HG02884 (cell line): ENCODE measurements around the gene FAM156B.
"Not testable (repeated sequence)": the region's sequence is repeated elsewhere in the genome, so short reads cannot be mapped to it uniquely, and the experiment has no call there.

Experiments
- ATAC-seq: cut with Tn5 transposase; IDR thresholded peaks from one replicate; pipeline ENCODE4 v1.9.1; 2021; ENCODE audit warnings: mild to moderate bottlenecking, moderate library complexity; ENCODE audit not compliant: unreplicated experiment

FAM156B gene

GRCh38 chrX:52923781-52924241, 26.7 kb downstream of the FAM156B start:
- peak; percentile 55 for ATAC-seq

- ATAC-seq, result not testable (repeated sequence)
Measured at GRCh38 chrX:52930214-52930613, 33.1 kb downstream of the FAM156B start.

GRCh38 chrX:52933213-52933612, 36.1 kb downstream of the FAM156B start:
- ATAC-seq, result no peak

DNA sequence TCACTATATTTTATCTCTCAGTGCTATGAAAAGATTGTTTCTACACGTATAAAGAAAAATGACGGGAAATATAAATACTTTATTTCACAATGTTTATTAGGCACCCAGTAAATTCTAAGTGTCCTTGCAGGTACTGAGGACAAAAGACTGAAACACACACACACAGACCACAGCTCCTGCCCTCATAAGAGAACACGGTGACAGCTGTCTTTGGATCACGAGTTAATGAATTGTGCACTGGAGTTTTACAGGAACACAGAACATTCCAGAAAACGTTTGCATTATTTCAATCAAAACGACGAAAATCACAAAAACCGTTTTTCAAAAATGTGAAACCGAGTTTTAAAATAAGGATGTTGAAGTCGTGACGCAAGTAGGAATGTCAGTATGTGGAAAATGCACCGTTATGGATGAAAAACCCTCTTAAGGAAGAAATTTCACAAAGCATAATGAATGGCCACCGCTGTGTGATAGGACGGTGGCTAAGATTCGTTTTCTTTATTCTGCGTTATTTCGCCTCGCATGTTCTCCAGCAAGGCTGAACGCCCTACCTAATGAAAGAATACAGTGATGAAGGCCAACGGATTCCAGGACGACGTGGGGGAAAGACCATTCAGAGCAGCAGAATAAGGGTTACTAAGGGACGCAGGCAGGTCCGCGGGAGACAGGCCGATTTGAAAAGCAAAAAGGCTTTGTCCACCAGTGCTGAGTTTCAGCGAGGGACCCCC, 37.0 kb downstream of the FAM156B start:
- peak; percentile 20 for ATAC-seq

- ATAC-seq, result peak; percentile 86
Measured at GRCh38 chrX:52934704-52935469, 37.8 kb downstream of the FAM156B start.

DNA sequence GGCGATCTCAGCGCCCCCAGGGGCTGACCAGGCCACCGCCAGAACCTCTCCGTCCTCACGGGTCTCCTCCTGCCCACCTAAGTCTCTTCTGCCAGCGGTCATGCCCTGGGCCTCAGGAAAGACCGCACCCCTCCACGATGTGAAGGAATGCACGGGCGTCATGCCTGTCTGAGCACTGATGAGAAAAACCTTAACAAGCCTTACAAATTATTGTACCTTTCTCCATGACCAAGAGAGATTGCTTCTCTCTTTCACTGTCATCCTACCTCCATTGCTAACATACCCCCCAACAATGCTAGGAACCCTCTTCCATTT, 38.3 kb downstream of the FAM156B start:
- ATAC-seq, result not testable (repeated sequence)

DNA sequence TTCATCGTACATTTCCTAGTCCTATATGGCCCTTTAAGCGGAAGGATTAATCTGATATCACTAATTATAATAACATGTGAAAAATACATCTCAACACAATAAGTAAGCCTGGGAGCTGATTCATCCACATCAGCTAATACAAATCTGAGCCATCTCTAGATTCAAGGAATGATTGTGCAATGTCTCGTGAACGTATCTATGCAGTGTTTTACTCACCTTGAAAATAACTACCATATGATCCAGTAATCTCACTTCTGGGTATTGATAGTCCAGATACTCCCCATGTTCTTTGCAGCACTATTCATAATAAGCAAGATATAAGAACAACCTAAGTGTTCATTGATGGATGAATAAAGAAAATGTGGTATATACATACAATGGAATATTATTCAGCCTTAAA, 43.6 kb downstream of the FAM156B start:
- not testable (repeated sequence) for ATAC-seq

DNA sequence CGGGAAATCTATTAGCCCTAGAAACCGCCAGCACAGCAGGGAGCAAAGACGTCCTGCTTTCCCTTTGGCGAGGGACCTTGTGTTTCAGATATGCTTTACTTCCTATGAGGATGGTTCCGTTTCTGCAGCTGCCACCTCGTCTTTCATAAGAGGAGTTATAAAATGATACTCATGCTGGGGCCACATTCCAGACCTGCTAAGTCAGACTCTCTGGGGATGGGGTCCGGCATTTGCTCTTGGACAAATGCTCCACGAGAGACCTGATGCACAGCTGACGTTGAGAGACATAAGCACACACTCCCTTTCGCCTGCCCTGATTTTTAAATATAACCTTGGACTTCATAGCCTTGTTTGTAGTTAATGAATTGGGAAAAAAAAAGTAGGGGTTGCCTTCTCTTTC, 44.6 kb downstream of the FAM156B start:
- not testable (repeated sequence) for ATAC-seq

- ATAC-seq, result not testable (repeated sequence)
Measured at GRCh38 chrX:52945838-52946494, 48.8 kb downstream of the FAM156B start.

GRCh38 chrX:52947501-52947900, 50.4 kb downstream of the FAM156B start:
- ATAC-seq, result not testable (repeated sequence)

- not testable (repeated sequence) for ATAC-seq
Measured at GRCh38 chrX:52948265-52948664, 51.1 kb downstream of the FAM156B start.

- ATAC-seq, result not testable (repeated sequence)
Measured at GRCh38 chrX:52949325-52949724, 52.2 kb downstream of the FAM156B start.

DNA sequence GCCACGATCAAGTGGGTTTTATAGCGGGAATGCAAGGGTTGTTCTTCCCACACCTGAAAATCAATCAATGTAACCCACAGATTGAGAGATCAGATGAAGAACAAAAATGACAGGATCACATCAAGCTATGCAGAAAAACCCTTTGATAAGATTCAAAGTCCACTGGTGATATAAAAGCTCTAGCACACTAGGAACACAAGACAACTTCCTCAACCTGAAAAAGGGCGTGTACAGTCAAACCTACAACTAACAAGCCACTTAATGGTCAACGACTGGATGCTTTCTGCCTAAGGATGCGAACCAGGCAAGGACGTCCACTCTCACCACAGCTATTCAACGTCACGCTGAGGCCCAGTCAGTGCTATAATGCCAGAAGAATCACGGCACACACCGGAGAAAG, 52.8 kb downstream of the FAM156B start:
- ATAC-seq, result not testable (repeated sequence)
